K562 (cell line): ENCODE results near the gene CACNA2D4.

Experiments used
- EP300 ChIP-seq: IDR thresholded peaks from 2 replicates; pipeline ENCODE4 v1.6.1; 2012; ENCODE audit warnings: low read length, improper control_type of control experiment
- GABPA ChIP-seq: fragments of 200-800 bp; sonication (Bioruptor generic); conservative IDR thresholded peaks from 2 replicates; pipeline ENCODE4 v1.6.1; 2016; ENCODE audit warnings: low read depth, missing genetic modification characterization, missing compliant biosample characterization
- PURB ChIP-seq: sonication (generic); formaldehyde crosslinking; IDR thresholded peaks from 2 replicates; pipeline ENCODE4 v1.9.0; 2021; ENCODE audit warnings: low read depth, mild to moderate bottlenecking, missing genetic modification reagents
- STAT5A ChIP-seq: IDR thresholded peaks from 2 replicates; pipeline ENCODE4 v1.6.1; 2012; ENCODE audit warnings: low read length, inconsistent platforms, borderline replicate concordance
- TF ChIP-seq, protein P1 (sequence below), 2 experiments: fragments of 450-650 bp; IDR thresholded peaks; 2 replicates each; pipeline ENCODE4 v1.6.1; 2018; ENCODE audit warnings: mild to moderate bottlenecking in 2 of 2, low read depth in 1 of 2; ENCODE audit not compliant: partially characterized antibody in 2 of 2
- TF ChIP-seq, protein P2 (sequence below): fragments of 250-450 bp; sonication (Bioruptor Pico); IDR thresholded peaks from 2 replicates; pipeline ENCODE4 v1.8.0; 2022; ENCODE audit warnings: moderate library complexity, mild to moderate bottlenecking, inconsistent platforms

DNA sequence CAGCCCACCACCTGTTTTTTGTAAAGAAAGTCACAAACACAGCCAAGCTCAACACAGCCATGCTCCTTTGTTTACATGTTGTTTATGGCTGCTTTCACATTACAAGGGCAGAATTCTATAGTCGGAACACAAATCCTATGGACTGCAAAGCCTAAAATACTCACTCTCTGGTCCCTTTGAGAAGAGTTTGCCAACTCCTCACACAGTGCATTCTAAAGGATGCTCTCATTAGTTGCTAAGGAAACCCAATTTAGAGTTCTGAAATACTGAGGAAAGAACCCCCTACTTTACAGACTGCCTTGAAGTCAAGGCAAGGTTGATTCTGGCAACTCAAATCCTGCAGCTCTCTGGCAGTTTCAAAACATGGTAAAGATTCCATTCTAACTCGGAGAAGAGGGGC, 47.5 kb upstream of the CACNA2D4 start:
- TF ChIP-seq GABPA (no peak), STAT5A (no peak), EP300 (no peak), PURB (CRISPR knock-in tag) (no peak)
- TF ChIP-seq, protein P1, sequence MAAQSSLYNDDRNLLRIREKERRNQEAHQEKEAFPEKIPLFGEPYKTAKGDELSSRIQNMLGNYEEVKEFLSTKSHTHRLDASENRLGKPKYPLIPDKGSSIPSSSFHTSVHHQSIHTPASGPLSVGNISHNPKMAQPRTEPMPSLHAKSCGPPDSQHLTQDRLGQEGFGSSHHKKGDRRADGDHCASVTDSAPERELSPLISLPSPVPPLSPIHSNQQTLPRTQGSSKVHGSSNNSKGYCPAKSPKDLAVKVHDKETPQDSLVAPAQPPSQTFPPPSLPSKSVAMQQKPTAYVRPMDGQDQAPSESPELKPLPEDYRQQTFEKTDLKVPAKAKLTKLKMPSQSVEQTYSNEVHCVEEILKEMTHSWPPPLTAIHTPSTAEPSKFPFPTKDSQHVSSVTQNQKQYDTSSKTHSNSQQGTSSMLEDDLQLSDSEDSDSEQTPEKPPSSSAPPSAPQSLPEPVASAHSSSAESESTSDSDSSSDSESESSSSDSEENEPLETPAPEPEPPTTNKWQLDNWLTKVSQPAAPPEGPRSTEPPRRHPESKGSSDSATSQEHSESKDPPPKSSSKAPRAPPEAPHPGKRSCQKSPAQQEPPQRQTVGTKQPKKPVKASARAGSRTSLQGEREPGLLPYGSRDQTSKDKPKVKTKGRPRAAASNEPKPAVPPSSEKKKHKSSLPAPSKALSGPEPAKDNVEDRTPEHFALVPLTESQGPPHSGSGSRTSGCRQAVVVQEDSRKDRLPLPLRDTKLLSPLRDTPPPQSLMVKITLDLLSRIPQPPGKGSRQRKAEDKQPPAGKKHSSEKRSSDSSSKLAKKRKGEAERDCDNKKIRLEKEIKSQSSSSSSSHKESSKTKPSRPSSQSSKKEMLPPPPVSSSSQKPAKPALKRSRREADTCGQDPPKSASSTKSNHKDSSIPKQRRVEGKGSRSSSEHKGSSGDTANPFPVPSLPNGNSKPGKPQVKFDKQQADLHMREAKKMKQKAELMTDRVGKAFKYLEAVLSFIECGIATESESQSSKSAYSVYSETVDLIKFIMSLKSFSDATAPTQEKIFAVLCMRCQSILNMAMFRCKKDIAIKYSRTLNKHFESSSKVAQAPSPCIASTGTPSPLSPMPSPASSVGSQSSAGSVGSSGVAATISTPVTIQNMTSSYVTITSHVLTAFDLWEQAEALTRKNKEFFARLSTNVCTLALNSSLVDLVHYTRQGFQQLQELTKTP (IDR thresholded peaks at IDR 0.05; ENCODE audit: low read depth in 1 of 2, partially characterized antibody in 2 of 2): no peak
- TF ChIP-seq, protein P2, sequence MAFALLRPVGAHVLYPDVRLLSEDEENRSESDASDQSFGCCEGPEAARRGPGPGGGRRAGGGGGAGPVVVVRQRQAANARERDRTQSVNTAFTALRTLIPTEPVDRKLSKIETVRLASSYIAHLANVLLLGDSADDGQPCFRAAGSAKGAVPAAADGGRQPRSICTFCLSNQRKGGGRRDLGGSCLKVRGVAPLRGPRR: no peak
